HG03196 (cell line): ENCODE measurements around the gene ZNF568.

ENCODE experiments used
- ATAC-seq: cut with Tn5 transposase; IDR thresholded peaks from one replicate; pipeline ENCODE4 v1.9.1; 2021; ENCODE audit not compliant: unreplicated experiment

Gene ZNF568

GRCh38 chr19:36997843-36998235, 81.7 kb downstream of the ZNF568 start:
- no peak for ATAC-seq

- ATAC-seq, result no peak
Observed at GRCh38 chr19:36999313-36999712, 83.2 kb downstream of the ZNF568 start.

- no peak for ATAC-seq
Observed at GRCh38 chr19:37007587-37008220, 91.6 kb downstream of the ZNF568 start.

DNA sequence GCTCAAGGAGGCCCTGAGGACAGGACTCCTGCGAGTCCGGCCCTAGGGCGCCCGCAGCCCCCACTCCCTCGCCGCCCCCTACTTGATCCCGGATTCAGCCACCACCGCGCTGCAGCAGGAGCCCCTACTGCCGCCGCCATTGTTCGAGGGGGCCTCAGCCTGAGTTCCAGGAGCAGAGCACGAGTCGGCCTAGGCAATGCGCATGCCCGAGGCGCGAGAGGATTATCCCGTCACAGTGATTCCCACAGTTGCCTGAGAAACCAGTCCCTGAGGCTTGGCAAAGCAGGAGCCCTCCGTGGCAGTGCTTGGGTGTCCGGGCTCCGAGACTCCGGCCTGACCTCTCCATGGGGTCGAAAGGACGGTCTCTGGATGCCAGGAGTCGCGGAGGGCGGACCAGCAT, 93.7 kb downstream of the ZNF568 start:
- ATAC-seq, result no peak

DNA sequence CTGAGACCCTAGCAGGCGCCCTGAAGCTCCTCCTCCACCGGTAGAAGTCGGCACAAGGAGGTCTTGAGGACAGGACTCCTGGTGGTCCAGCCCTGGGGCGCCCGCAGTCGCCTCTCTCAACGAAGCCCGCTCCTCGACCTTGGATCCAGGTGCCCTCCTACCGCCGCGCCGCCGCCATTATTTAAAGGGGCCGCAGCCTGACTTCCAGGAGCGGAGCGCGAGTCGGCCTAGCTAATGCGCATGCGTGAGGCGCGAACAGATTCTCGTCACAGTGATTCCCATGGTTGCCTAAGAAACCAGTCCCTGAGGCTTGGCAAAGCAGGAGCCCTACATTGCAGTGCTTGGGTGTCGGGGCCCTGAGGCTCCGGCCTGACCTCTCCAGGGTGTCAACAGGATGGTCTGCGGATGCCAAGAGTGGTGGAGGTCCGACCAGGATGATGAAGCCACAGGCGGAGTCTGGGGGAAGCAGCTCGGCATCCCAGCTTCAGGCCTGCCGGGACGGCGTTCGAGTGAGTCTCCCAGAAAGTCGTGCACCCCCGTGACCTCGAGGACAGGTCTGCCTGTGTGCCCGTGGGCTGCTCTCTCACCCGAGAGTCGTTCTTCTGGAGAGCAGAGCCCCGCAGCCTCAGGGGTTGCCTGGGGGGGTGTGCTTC, 96.1 kb downstream of the ZNF568 start:
- ATAC-seq, result no peak

DNA sequence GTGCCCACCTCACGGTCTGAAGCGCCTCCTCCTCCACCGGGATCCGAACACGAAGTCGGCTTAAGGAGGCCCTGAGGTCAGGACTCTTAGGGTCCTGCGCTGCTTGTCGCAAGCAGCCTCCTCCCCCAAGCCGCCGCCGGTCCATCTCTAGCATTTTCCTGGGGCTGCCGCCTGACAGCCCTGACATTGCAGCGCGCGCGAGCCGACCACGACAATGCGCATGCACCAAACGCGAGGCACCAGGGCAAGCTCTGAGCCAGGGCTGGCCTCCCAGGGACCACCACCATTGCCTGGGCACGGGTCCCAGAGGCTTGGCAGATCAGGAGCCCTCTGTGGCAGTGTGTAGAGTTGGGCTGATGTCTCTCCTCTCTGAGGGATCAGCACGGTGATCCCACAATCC, 98.3 kb downstream of the ZNF568 start:
- no peak for ATAC-seq

GRCh38 chr19:37045140-37045539, 129.0 kb downstream of the ZNF568 start:
- no peak for ATAC-seq
